HepG2 (cell line): ENCODE data around the gene TMEM214. TPM values are rescaled to one million over a fixed set of nuclear protein-coding genes. Genes with fewer than 3 reads are reported as not detected.

Experiments used
- ATAC-seq: fragments of 200-7000 bp; cut with Tn5 transposase; 3 replicates; pipeline ENCODE4 v1.9.1; 2020; ENCODE audit warnings: mild to moderate bottlenecking, moderate library complexity
- BruUV-seq: library from RNA; stranded (reverse); fragments of 400-500 nt; replicated peaks from 2 replicates; lab custom pipeline; 2021; lab: Mats Ljungman, UMichigan
- CTCF ChIA-PET: fragments of 300-600 bp; formaldehyde crosslinking; extraction: SDS; loops from one replicate; lab custom pipeline; 2021; ENCODE audit warnings: low total read pairs, inconsistent platforms, low intra/inter-chr PET ratio; lab: Yijun Ruan, JAX
- POLR2A ChIA-PET: fragments of 350-600 bp; sonication (Branson Sonifier 250); formaldehyde crosslinking; loops from one replicate; lab custom pipeline; 2020; ENCODE audit warnings: antibody characterized with exemption, inconsistent platforms; lab: Yijun Ruan, JAX
- DNase-seq: peaks from one replicate; pipeline ENCODE4 v3.0.0-alpha.2; 2015; ENCODE audit warnings: low spot score
- FAIRE-seq: peaks from 3 replicates; lab custom pipeline; 2011; peaks lifted over from hg19 to GRCh38; lab: Jason Lieb, UNC
- H2AFZ ChIP-seq: one replicate; pipeline ENCODE4 v1.6.1; 2011; ENCODE audit warnings: low read length, inconsistent platforms
- H3K27ac ChIP-seq: fragments of 300-600 bp; 3 replicates; pipeline ENCODE4 v1.8.0; 2011; ENCODE audit warnings: mixed run types, mild to moderate bottlenecking, mixed read lengths, low read length, inconsistent platforms; ENCODE audit not compliant: insufficient read depth; ENCODE audit errors: extremely low read length
- H3K27me3 ChIP-seq, 2 experiments: fragments of 200-600 bp in 1 of 2; 2 replicates in 1 of 2; 3 replicates in 1 of 2; pipeline versions ENCODE4 v1.6.0 to v1.8.0; 2011; ENCODE audit warnings: low read length in 2 of 2, mild to moderate bottlenecking in 2 of 2, moderate library complexity in 2 of 2, inconsistent platforms in 1 of 2; ENCODE audit not compliant: insufficient read depth in 2 of 2, control insufficient read depth in 1 of 2
- H3K36me3 ChIP-seq, 2 experiments: fragments of 200-600 bp in 1 of 2; replicated peaks in 1 of 2; 2 replicates in 1 of 2; 3 replicates in 1 of 2; pipeline versions ENCODE4 v1.5.1 to v1.8.0; 2011; ENCODE audit warnings: low read length in 2 of 2, inconsistent platforms in 1 of 2; ENCODE audit not compliant: insufficient read depth in 2 of 2, control insufficient read depth in 1 of 2
- H3K4me1 ChIP-seq: 2 replicates; pipeline ENCODE4 v1.5.1; 2012; ENCODE audit warnings: low read length, inconsistent platforms; ENCODE audit not compliant: insufficient read depth
- H3K4me2 ChIP-seq: 2 replicates; pipeline ENCODE4 v1.6.0; 2011; ENCODE audit warnings: low read depth, low read length, inconsistent platforms
- H3K4me3 ChIP-seq, 3 experiments: fragments of 200-600 bp in 1 of 3; sonication (generic), shearing (Covaris generic) in 1 of 3; replicated peaks in 1 of 3; 2 replicates each; pipeline ENCODE4 v1.5.1; 2011 to 2016; ENCODE audit warnings: low read length in 3 of 3, inconsistent platforms in 2 of 3, low read depth in 2 of 3, mild to moderate bottlenecking in 2 of 3, control low read depth in 1 of 3, mixed read lengths in 1 of 3; ENCODE audit not compliant: insufficient read depth in 1 of 3
- H3K79me2 ChIP-seq: one replicate; pipeline ENCODE4 v1.6.1; 2011; ENCODE audit warnings: low read length, inconsistent platforms; ENCODE audit not compliant: insufficient read depth
- H3K9ac ChIP-seq: 2 replicates; pipeline ENCODE4 v1.6.0; 2011; ENCODE audit warnings: mild to moderate bottlenecking, low read depth, low read length, inconsistent platforms; ENCODE audit not compliant: insufficient read depth
- H3K9me3 ChIP-seq: 2 replicates; pipeline ENCODE4 v1.5.1; 2012; ENCODE audit warnings: mild to moderate bottlenecking, low read length
- H4K20me1 ChIP-seq: 2 replicates; pipeline ENCODE4 v1.6.0; 2011; ENCODE audit warnings: inconsistent platforms, mild to moderate bottlenecking, low read length, moderate library complexity; ENCODE audit not compliant: insufficient read depth
- ATF7-NPFF ChIP-seq: sonication (generic); formaldehyde crosslinking; IDR thresholded peaks from 2 replicates; pipeline ENCODE4 v1.8.1; 2023; ENCODE audit warnings: mild to moderate bottlenecking, low read depth, missing genetic modification reagents, moderate library complexity
- EED ChIP-seq: sonication (generic); formaldehyde crosslinking; IDR thresholded peaks from 2 replicates; pipeline ENCODE4 v1.5.0; 2020; ENCODE audit warnings: mild to moderate bottlenecking, missing genetic modification reagents
- HOXA3 ChIP-seq: sonication (generic); formaldehyde crosslinking; IDR thresholded peaks from 2 replicates; pipeline ENCODE4 v1.5.0; 2020; ENCODE audit warnings: missing genetic modification reagents
- KDM5B ChIP-seq: sonication (generic); formaldehyde crosslinking; IDR thresholded peaks from 2 replicates; pipeline ENCODE4 v1.4.0; 2020; ENCODE audit warnings: missing genetic modification reagents, mild to moderate bottlenecking, borderline replicate concordance
- PHF8 ChIP-seq: sonication (generic); formaldehyde crosslinking; IDR thresholded peaks from 2 replicates; pipeline ENCODE4 v1.5.0; 2020; ENCODE audit warnings: missing genetic modification reagents
- ZNF605 ChIP-seq: sonication (generic); formaldehyde crosslinking; IDR thresholded peaks from 2 replicates; pipeline ENCODE4 v1.8.0; 2022; ENCODE audit warnings: mild to moderate bottlenecking, missing genetic modification reagents
- ZNF709 ChIP-seq: sonication (generic); formaldehyde crosslinking; IDR thresholded peaks from 2 replicates; pipeline ENCODE4 v1.5.0; 2020; ENCODE audit warnings: mild to moderate bottlenecking, missing genetic modification reagents
- ZNF788 ChIP-seq: sonication (generic); formaldehyde crosslinking; IDR thresholded peaks from 2 replicates; pipeline ENCODE4 v1.5.0; 2020; ENCODE audit warnings: mild to moderate bottlenecking, missing genetic modification reagents, borderline replicate concordance
- WGBS: methylation state at CpG from one replicate; pipeline ENCODE4 v1.1.6; 2017; ENCODE audit warnings: low lambda C conversion rate; 5-methylcytosine and 5-hydroxymethylcytosine counted together
- in situ Hi-C: cut with HindIII; loops from 2 replicates; pipeline ENCODE4 v1.10.0; 2017; ENCODE audit warnings: low pct_unique_long_range_greater_than_20kb; ENCODE audit not compliant: extremely low pct_ligation_motif_present
- intact Hi-C: fragments of 100-400 bp; cut with micrococcal nuclease; formaldehyde crosslinking; loops from one replicate; pipeline ENCODE4 v1.10.0; 2022; ENCODE audit not compliant: unreplicated experiment
- polyA plus RNA-seq, 8 experiments: library from polyadenylated mRNA; depleted of rRNA in 3 of 8; stranded (reverse) in 7 of 8; unstranded in 1 of 8; fragments of >200 nt; fragmentation: Illumina TruSeq in 4 of 8; extraction: Trizol in 4 of 8; gene quantifications; 2 replicates each; pipeline versions ENCODE4 v1.2.1 to v1.2.3, GENCODE V29; 2011 to 2016; ENCODE audit warnings: low read depth in 4 of 8, missing spikeins in 1 of 8, mixed read lengths in 1 of 8; ENCODE audit not compliant: insufficient read depth in 1 of 8
- total RNA-seq, 5 experiments: library from RNA; depleted of rRNA; stranded (reverse); fragments of >200 nt; fragmentation: Illumina TruSeq; extraction: Trizol; gene quantifications; 2 replicates each; pipeline ENCODE4 v1.2.3, GENCODE V29; 2016; ENCODE audit warnings: low read depth in 1 of 5
- TF ChIP-seq, protein P1 (sequence below): IDR thresholded peaks from 2 replicates; pipeline ENCODE4 v1.6.1; 2012; ENCODE audit warnings: inconsistent platforms
- TF ChIP-seq, protein P2 (sequence below): sonication (generic); formaldehyde crosslinking; IDR thresholded peaks from 2 replicates; pipeline ENCODE4 v1.8.0; 2023; ENCODE audit warnings: mild to moderate bottlenecking, missing genetic modification reagents
- TF ChIP-seq, protein P3 (sequence below), 2 experiments: sonication (generic) in 1 of 2; formaldehyde crosslinking in 1 of 2; IDR thresholded peaks; 2 replicates each; pipeline versions ENCODE4 v1.4.0 to v1.6.1; 2018 to 2020; ENCODE audit warnings: missing genetic modification reagents in 2 of 2, borderline replicate concordance in 1 of 2, low read depth in 1 of 2, mild to moderate bottlenecking in 1 of 2, missing biosample characterization in 1 of 2

Gene TMEM214
- total and polyA plus RNA-seq, 2 of the 13 experiments (the other 11 are each of a cell fraction or from before 2014, with no cell fraction given) = 58.3 to 132 TPM

DNA sequence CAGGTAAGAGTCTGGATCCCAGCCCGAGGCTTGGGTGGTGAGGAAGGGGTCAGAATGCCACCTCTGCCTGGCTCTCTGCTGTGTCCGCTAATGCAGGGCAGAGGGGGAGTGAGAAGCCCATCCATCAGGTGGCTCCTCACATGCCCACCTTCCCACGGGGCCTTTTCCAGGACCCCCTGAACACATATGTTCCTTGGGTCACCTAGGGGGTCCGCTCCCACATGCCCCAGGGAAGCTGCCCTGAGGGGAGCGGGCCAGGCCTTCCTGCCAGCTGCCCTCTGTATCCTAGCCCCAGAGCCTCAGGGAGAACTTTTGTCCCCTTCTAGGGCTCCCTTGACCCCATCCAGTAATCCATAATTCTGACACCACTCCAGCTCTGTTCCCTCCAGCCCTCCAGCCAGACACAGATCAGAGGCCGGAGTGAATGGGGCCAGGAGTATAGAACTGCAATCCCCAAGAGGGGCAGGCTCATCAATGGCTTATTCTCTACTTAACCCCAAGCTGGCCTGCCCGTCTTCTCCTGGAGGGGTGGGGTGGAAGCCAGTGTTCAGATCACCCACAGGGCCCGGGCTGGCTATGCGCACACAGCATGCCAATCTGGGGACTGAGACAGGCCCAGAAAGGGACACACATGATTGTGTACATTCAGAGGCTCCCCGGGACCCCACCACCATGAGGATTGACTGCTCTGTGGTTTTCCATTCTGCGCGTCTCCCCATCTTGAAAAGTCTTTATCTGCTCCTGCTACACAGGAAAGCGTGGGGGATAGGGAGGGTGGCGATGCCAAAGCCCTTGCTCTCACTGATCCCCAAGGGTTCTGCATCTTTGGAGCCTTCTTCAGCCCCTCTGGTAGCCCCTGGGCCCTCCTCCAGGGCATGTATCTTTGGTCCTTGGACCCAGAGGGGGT is 46.7 kb downstream of the TMEM214 start:
- Histone ChIP-seq H3K9ac (peak overlapping the region; percentile 52), H3K4me1 (peaks cover 85% of the 10 kb centered on the region), H3K36me3 (no peaks in the 10 kb centered on the region), H2AFZ (no peak overlapping the region), H4K20me1 (no peaks in the 10 kb centered on the region), H3K27ac (peak overlapping the region; percentile 32), H3K79me2 (no peaks in the 10 kb centered on the region), H3K4me3 (peak overlapping the region; percentile 43 to 65 (median 57); a peak in 5 of 6 replicates), H3K4me2 (peak overlapping the region; percentile 72), H3K9me3 (no peaks in the 10 kb centered on the region), H3K27me3 (peaks cover 0 to 8% of the 10 kb centered on the region in 2 experiments; a peak in 1 of 5 replicates)
- intact Hi-C loops (loop anchor here (2.0 to 10.0 kb wide), 2 partner anchors 29 to 45 kb away; partner anchors contain the start of genes AGBL5 and TMEM214), in situ Hi-C loops (no loop called here)
- no peak for DNase-seq
- no TSS peak for BruUV-seq
- WGBS = 64% methylated on average over 11 of the region's 14 CpGs
- ATAC-seq = peak; percentile 6
- ChIA-PET CTCF (no interaction called here), POLR2A (interaction anchor here (1.9 to 9.2 kb wide), 4 partner anchors 7 to 27 kb away, joined by 7 to 106 read pairs (median 60); partner anchors contain the start of genes AGBL5 and OST4)
- no peak for FAIRE-seq
- TF ChIP-seq, protein P1, sequence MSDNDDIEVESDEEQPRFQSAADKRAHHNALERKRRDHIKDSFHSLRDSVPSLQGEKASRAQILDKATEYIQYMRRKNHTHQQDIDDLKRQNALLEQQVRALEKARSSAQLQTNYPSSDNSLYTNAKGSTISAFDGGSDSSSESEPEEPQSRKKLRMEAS = no peak
- TF ChIP-seq PHF8 (CRISPR knock-in tag) (0 out of 2 replicates have a peak, but pooled peaks have one; percentile 10), KDM5B (CRISPR knock-in tag) (peak; percentile 41; the same call in 1 of the 2 replicates), ZNF788 (CRISPR knock-in tag) (no peak), ZNF605 (CRISPR knock-in tag) (0 out of 2 replicates have a peak, but pooled peaks have one; percentile 48), HOXA3 (CRISPR knock-in tag) (peak; percentile 41; the same call in 1 of the 2 replicates), ZNF709 (peak; percentile 44; the same call in 1 of the 2 replicates), EED (peak; percentile 4; the same call in 1 of the 2 replicates), ATF7-NPFF (CRISPR knock-in tag) (0 out of 2 replicates have a peak, but pooled peaks have one; percentile 25)
- TF ChIP-seq, protein P2, sequence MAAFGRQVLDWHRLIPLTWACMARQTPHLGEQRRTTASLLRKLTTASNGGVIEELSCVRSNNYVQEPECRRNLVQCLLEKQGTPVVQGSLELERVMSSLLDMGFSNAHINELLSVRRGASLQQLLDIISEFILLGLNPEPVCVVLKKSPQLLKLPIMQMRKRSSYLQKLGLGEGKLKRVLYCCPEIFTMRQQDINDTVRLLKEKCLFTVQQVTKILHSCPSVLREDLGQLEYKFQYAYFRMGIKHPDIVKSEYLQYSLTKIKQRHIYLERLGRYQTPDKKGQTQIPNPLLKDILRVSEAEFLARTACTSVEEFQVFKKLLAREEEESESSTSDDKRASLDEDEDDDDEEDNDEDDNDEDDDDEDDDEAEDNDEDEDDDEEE (CRISPR knock-in tag) = 0 out of 2 replicates have a peak, but pooled peaks have one; percentile 58
- TF ChIP-seq, protein P3, sequence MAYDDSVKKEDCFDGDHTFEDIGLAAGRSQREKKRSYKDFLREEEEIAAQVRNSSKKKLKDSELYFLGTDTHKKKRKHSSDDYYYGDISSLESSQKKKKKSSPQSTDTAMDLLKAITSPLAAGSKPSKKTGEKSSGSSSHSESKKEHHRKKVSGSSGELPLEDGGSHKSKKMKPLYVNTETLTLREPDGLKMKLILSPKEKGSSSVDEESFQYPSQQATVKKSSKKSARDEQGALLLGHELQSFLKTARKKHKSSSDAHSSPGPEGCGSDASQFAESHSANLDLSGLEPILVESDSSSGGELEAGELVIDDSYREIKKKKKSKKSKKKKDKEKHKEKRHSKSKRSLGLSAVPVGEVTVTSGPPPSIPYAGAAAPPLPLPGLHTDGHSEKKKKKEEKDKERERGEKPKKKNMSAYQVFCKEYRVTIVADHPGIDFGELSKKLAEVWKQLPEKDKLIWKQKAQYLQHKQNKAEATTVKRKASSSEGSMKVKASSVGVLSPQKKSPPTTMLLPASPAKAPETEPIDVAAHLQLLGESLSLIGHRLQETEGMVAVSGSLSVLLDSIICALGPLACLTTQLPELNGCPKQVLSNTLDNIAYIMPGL (CRISPR knock-in tag; IDR thresholded peaks at IDR 0.05; ENCODE audit: borderline replicate concordance in 1 of 2, low read depth in 1 of 2) = 0 out of 4 replicates have a peak, but pooled peaks of 1 of the 2 experiments have one; percentile 28
